Breast epithelium (tissue), 4 donors: ENCODE results near the gene MAPK8. TPM values are rescaled to one million over a fixed set of nuclear protein-coding genes. Genes with fewer than 3 reads are reported as not detected.

Experiments used
- DNase-seq, 2 donors: peaks; one replicate each; pipeline ENCODE4 v3.0.0-alpha.2; 2019; ENCODE audit warnings: low spot score in 2 of 2
- H3K27ac ChIP-seq, 2 donors: fragments of 200-600 bp; sonication (generic) in 1 of 2; one replicate each; pipeline ENCODE4 v1.5.1; 2016 to 2019; ENCODE audit warnings: mild to moderate bottlenecking in 1 of 2
- H3K27me3 ChIP-seq, 2 donors: fragments of 200-600 bp; sonication (generic) in 1 of 2; one replicate each; pipeline versions ENCODE4 v1.5.1 to v1.6.0; 2017 to 2019; ENCODE audit warnings: control low read depth in 1 of 2, mild to moderate bottlenecking in 1 of 2
- H3K36me3 ChIP-seq: fragments of 200-600 bp; one replicate; pipeline ENCODE4 v1.5.1; 2019
- H3K4me1 ChIP-seq, 2 donors: fragments of 200-600 bp; sonication (generic); one replicate each; pipeline ENCODE4 v1.5.1; 2016 to 2019; ENCODE audit warnings: control low read depth in 1 of 2
- H3K4me3 ChIP-seq, 3 donors: fragments of 200-600 bp; sonication (generic); 1 replicate in 2 of 3; 2 replicates in 1 of 3; pipeline ENCODE4 v1.5.1; 2016 to 2019; ENCODE audit warnings: mild to moderate bottlenecking in 3 of 3, moderate library complexity in 2 of 3
- H3K9me3 ChIP-seq, 2 donors: fragments of 200-600 bp; sonication (generic) in 1 of 2; one replicate each; pipeline ENCODE4 v1.5.1; 2016 to 2019; ENCODE audit warnings: control low read depth in 1 of 2
- CTCF ChIP-seq, 3 donors: fragments of 450-650 bp; IDR thresholded peaks; one replicate each; pipeline ENCODE4 v1.5.1; 2016 to 2017; ENCODE audit warnings: antibody characterized with exemption in 3 of 3, mild to moderate bottlenecking in 3 of 3, moderate library complexity in 3 of 3
- POLR2A ChIP-seq: fragments of 450-650 bp; IDR thresholded peaks from one replicate; pipeline ENCODE4 v1.6.1; 2016; ENCODE audit warnings: antibody characterized with exemption, mild to moderate bottlenecking, moderate library complexity
- POLR2AphosphoS5 ChIP-seq, 3 donors: sonication (generic); formaldehyde crosslinking; IDR thresholded peaks; one replicate each; pipeline ENCODE4 v1.6.1; 2017; ENCODE audit warnings: antibody characterized with exemption in 3 of 3
- intact Hi-C: fragments of 100-400 bp; cut with DNase I; formaldehyde crosslinking; loops from one replicate; pipeline ENCODE4 v1.15.1; 2023; ENCODE audit warnings: low total_unique reads
- total RNA-seq, 3 donors: library from RNA; depleted of rRNA; stranded (reverse); fragments of >200 nt; gene quantifications; one replicate each; pipeline ENCODE4 v1.1.0, GENCODE V29; 2016

MAPK8 gene
- total RNA-seq, 3 donors from 2014 or later = 52.5 to 108 (median 74.1) TPM

- intact Hi-C loops = no loop called here
- no peaks in the 10 kb centered on the region for H3K4me1 ChIP-seq
- no peak for DNase-seq
- no peak overlapping the region for H3K4me3 ChIP-seq
- no peaks in the 10 kb centered on the region for H3K36me3 ChIP-seq
- no peaks in the 10 kb centered on the region for H3K27me3 ChIP-seq
- TF ChIP-seq CTCF (IDR thresholded peaks at IDR 0.05) = no peak
- no peak for TF ChIP-seq POLR2A
- TF ChIP-seq POLR2AphosphoS5 (IDR thresholded peaks at IDR 0.05) = no peak
- no peak overlapping the region for H3K27ac ChIP-seq
- H3K9me3 ChIP-seq = peaks cover 5 to 13% of the 10 kb centered on the region in 2 donors
These were observed 76.5 kb downstream of the MAPK8 start for GRCh38 chr10:48382982-48383381.

GRCh38 chr10:48383393-48383792 is 76.9 kb downstream of the MAPK8 start:
- DNase-seq = no peak
- H3K4me1 ChIP-seq = no peaks in the 10 kb centered on the region
- H3K27me3 ChIP-seq = no peaks in the 10 kb centered on the region
- H3K36me3 ChIP-seq = no peaks in the 10 kb centered on the region
- peaks cover 5 to 13% of the 10 kb centered on the region in 2 donors for H3K9me3 ChIP-seq
- H3K4me3 ChIP-seq = no peak overlapping the region
- TF ChIP-seq POLR2A = no peak
- no peak for TF ChIP-seq POLR2AphosphoS5 (IDR thresholded peaks at IDR 0.05)
- no peak for TF ChIP-seq CTCF (IDR thresholded peaks at IDR 0.05)
- no peak overlapping the region for H3K27ac ChIP-seq
- intact Hi-C loops = no loop called here

GRCh38 chr10:48384699-48384982 is 78.2 kb downstream of the MAPK8 start:
- H3K9me3 ChIP-seq = peaks cover 5 to 13% of the 10 kb centered on the region in 2 donors
- DNase-seq = no peak
- intact Hi-C loops = no loop called here
- H3K27ac ChIP-seq = no peak overlapping the region
- no peak overlapping the region for H3K4me3 ChIP-seq
- TF ChIP-seq CTCF (IDR thresholded peaks at IDR 0.05) = no peak
- no peak for TF ChIP-seq POLR2AphosphoS5 (IDR thresholded peaks at IDR 0.05)
- TF ChIP-seq POLR2A = no peak
- H3K36me3 ChIP-seq = no peaks in the 10 kb centered on the region
- H3K27me3 ChIP-seq = no peaks in the 10 kb centered on the region
- H3K4me1 ChIP-seq = no peaks in the 10 kb centered on the region

GRCh38 chr10:48389272-48389671 is 82.8 kb downstream of the MAPK8 start:
- no peak for TF ChIP-seq POLR2A
- TF ChIP-seq CTCF (IDR thresholded peaks at IDR 0.05) = no peak
- TF ChIP-seq POLR2AphosphoS5 (IDR thresholded peaks at IDR 0.05) = no peak
- intact Hi-C loops = no loop called here
- no peak for DNase-seq
- no peak overlapping the region for H3K4me3 ChIP-seq
- H3K4me1 ChIP-seq = no peaks in the 10 kb centered on the region
- H3K27ac ChIP-seq = no peak overlapping the region
- no peaks in the 10 kb centered on the region for H3K36me3 ChIP-seq
- H3K9me3 ChIP-seq = no peaks in the 10 kb centered on the region
- no peaks in the 10 kb centered on the region for H3K27me3 ChIP-seq

GRCh38 chr10:48389846-48390557 is 83.5 kb downstream of the MAPK8 start:
- TF ChIP-seq POLR2AphosphoS5 (IDR thresholded peaks at IDR 0.05) = no peak
- TF ChIP-seq CTCF (IDR thresholded peaks at IDR 0.05) = no peak
- no peak for TF ChIP-seq POLR2A
- intact Hi-C loops = no loop called here
- no peaks in the 10 kb centered on the region for H3K36me3 ChIP-seq
- no peak for DNase-seq
- no peaks in the 10 kb centered on the region for H3K4me1 ChIP-seq
- no peaks in the 10 kb centered on the region for H3K27me3 ChIP-seq
- no peak overlapping the region for H3K27ac ChIP-seq
- no peaks in the 10 kb centered on the region for H3K9me3 ChIP-seq
- H3K4me3 ChIP-seq = no peak overlapping the region
